Skeletal muscle satellite cell (primary cell): ENCODE measurements around the gene CARD18. TPM values are rescaled to one million over a fixed set of nuclear protein-coding genes. Genes with fewer than 3 reads are reported as not detected.

ENCODE experiments used
- H3K27me3 ChIP-seq: 2 replicates; pipeline ENCODE4 v1.7.0; 2013; ENCODE audit warnings: low read length; ENCODE audit not compliant: control insufficient read depth, insufficient read depth
- H3K36me3 ChIP-seq: 2 replicates; pipeline ENCODE4 v1.7.0; 2013; ENCODE audit warnings: mild to moderate bottlenecking, control low read depth, low read length; ENCODE audit not compliant: insufficient read depth
- H3K4me1 ChIP-seq: 2 replicates; pipeline ENCODE4 v1.7.0; 2013; ENCODE audit warnings: low read length; ENCODE audit not compliant: control insufficient read depth, insufficient read depth
- H3K4me2 ChIP-seq: 2 replicates; pipeline ENCODE4 v1.7.0; 2013; ENCODE audit warnings: mild to moderate bottlenecking, low read length
- H3K4me3 ChIP-seq: 2 replicates; pipeline ENCODE4 v1.7.0; 2013; ENCODE audit warnings: low read length
- H3K9ac ChIP-seq: 2 replicates; pipeline ENCODE4 v1.7.0; 2013; ENCODE audit warnings: mild to moderate bottlenecking, low read depth, low read length, moderate library complexity
- H3K9me3 ChIP-seq: replicated peaks from 2 replicates; pipeline ENCODE4 v1.7.0; 2013; ENCODE audit warnings: mild to moderate bottlenecking, control low read depth, low read length
- total RNA-seq: library from RNA; depleted of rRNA; stranded (reverse); fragments of >200 nt; gene quantifications from 2 replicates; pipeline ENCODE4 v1.2.3, GENCODE V29; 2012; rRNA removed

CARD18 gene, protein sequence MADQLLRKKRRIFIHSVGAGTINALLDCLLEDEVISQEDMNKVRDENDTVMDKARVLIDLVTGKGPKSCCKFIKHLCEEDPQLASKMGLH
- not detected in 2 replicates for total RNA-seq

DNA sequence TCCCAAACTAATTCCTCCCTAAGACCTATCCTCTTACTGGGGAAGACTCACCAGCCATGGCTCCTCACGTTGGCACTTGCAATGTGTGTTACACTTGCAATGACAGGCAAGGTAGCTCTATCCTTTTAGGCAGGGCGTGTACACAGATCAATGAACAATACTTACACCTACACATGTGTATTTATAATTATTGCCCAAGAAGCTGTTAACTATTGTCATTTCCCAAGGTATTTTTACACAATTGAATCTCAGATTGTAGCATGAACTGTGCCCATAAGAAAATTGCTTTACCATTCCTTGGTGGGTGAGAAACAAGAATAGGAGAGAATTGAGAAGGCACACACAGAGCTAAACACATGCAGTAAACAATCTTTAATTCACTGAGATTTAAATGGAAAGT, at the start of gene CARD18:
Gene CARD18, minus strand, starts transcription at position 101 of the 400 bp plus-strand sequence. Its CDS starts 43 bp downstream, at position 58.
- Histone ChIP-seq H3K27me3 (no peaks in the 10 kb centered on the region), H3K9ac (no peak within 1 kb of the TSS), H3K4me1 (no peaks in the 10 kb centered on the region), H3K9me3 (no peaks in the 10 kb centered on the region), H3K4me2 (no peak within 1 kb of the TSS), H3K36me3 (no peaks in the 10 kb centered on the region), H3K4me3 (no peak within 1 kb of the TSS)

DNA sequence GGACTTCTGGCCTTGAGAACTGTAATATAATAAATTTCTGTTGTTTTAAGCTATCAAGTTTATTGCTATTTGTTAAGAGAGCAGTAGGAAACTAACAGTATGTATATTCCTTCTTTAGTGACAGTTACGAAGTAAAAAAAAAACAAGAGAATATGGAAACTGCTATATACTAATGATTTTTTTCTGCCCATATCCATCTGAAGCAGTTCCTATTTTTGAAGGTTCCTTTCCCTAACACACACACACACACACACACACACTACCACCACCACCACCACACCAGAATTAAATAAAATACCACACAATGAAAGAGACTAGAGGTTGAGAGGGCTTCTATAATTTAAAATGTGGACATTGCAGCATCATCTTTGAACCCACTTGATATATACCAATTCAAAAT, 44.4 kb upstream of the CARD18 start:
- Histone ChIP-seq H3K4me2 (no peak overlapping the region), H3K4me1 (peaks cover 7% of the 10 kb centered on the region), H3K36me3 (no peaks in the 10 kb centered on the region), H3K9me3 (no peaks in the 10 kb centered on the region), H3K9ac (no peak overlapping the region), H3K4me3 (no peak overlapping the region), H3K27me3 (no peaks in the 10 kb centered on the region)

DNA sequence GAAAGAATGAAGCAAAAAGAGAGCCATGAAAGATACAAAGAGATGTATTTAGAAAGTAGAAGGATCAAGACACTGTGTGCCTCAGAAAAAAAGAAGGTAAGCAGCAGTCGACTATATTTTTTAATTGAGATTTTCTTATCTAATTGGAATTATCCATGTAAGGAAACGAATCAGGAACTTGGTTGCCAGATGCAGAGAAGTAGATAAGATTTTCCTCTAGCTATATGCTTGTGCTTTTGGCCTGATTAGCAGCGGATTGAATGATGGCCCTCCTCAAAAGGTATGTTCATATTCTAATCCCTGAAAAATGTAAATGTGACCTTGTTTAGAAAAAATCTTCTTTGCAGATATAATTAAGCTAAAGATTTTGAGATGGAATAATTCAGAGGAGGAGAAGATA, 43.9 kb upstream of the CARD18 start:
- Histone ChIP-seq H3K4me2 (no peak overlapping the region), H3K9ac (no peak overlapping the region), H3K27me3 (no peaks in the 10 kb centered on the region), H3K4me1 (peaks cover 7% of the 10 kb centered on the region), H3K4me3 (no peak overlapping the region), H3K36me3 (no peaks in the 10 kb centered on the region), H3K9me3 (no peaks in the 10 kb centered on the region)

DNA sequence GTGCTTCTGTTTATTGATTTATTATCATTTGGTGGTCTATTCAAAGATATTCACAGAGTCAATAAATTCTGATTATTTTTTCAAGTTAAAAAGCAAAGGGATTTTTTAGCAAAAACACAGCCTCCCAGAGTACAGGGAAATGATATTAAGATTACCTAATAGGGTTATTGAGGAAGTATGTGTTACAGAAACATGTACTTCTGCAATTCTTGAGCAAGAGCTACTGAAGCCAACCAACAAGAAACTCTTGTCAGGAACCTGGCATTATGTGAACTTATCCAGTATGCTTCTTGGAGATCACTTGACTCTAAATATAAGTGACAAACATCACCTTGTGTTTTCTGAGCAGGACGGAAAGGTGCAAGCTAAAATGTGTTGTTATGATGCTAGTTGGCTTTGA, 42.0 kb upstream of the CARD18 start:
- Histone ChIP-seq H3K27me3 (no peaks in the 10 kb centered on the region), H3K4me1 (peaks cover 10% of the 10 kb centered on the region), H3K9ac (no peak overlapping the region), H3K4me2 (no peak overlapping the region), H3K4me3 (no peak overlapping the region), H3K36me3 (no peaks in the 10 kb centered on the region), H3K9me3 (no peaks in the 10 kb centered on the region)

DNA sequence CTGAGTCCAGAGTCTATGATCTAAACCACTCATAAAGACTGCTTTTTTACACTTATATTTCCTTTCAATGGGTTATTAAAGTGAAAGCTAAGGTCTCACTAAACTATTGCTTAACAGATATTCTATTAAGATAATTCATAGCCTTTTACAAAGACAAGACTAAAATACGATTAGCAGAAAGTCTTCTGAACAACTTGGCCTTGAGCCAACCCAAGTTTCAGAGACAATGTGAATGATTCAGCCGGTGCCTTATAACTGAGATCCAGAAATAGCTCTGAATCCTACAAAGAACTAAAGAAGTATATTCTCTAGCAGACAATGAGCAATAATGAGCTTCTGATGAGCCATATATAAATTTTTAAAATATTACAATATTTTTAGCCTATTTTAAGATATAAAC, 41.5 kb upstream of the CARD18 start:
- no peaks in the 10 kb centered on the region for H3K9me3 ChIP-seq
- no peaks in the 10 kb centered on the region for H3K36me3 ChIP-seq
- no peaks in the 10 kb centered on the region for H3K27me3 ChIP-seq
- no peak overlapping the region for H3K9ac ChIP-seq
- H3K4me3 ChIP-seq: no peak overlapping the region
- H3K4me1 ChIP-seq: peaks cover 10% of the 10 kb centered on the region
- H3K4me2 ChIP-seq: no peak overlapping the region

DNA sequence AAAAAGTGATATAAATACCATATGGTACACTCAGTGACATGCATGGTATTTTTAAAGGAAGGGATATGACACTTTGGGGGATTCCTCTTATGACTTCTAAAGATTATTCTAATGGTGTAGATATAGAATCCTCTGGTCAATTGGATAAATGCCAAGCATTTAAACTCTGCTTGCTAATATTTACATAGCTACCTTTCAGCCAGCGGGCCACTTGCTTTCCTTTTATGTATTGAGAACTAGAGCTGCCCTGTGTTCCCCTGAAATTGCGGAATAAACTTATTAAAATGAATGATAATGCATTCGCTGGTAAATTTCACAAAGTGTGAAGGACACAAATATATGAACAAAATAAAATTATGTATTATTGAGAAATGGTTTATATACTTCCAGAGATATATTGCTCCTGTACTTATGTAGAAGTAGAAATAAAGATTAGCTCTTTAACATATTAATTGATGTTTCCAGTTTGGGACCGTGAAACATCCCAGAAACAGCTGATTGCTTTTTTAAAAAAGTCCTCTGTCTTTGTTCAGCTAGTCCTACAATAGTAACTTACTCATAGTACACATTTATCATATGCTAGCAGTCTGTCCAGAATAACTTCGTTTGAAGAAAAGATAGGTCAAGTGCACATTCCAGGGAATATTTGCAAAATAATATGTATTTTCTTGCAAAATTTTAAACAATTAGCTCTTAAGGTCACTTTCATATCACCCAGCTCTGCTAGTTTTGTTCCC, 40.1 kb upstream of the CARD18 start:
- no peaks in the 10 kb centered on the region for H3K9me3 ChIP-seq
- H3K4me1 ChIP-seq: peaks cover 10% of the 10 kb centered on the region
- no peak overlapping the region for H3K9ac ChIP-seq
- no peak overlapping the region for H3K4me2 ChIP-seq
- H3K4me3 ChIP-seq: no peak overlapping the region
- no peaks in the 10 kb centered on the region for H3K27me3 ChIP-seq
- H3K36me3 ChIP-seq: no peaks in the 10 kb centered on the region

DNA sequence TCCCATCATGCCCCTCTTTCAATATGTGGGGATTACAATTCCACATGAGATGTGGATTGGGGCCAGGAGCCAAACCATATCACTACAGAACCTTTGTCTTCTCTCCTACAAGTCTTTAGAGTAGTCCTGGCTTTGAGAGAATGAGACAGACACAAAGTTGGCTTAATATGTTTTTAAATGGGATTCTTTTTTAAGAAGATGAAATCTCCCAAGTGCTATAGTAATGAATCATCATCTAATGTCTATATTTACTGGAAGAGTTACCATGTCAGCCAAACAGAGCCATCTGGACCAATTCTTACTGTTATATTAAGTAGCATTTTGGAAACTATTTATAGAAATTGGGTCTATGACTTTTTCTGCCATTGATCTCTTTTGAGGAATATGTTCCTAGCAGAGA, 38.1 kb upstream of the CARD18 start:
- Histone ChIP-seq H3K9me3 (no peaks in the 10 kb centered on the region), H3K27me3 (no peaks in the 10 kb centered on the region), H3K4me1 (peaks cover 10% of the 10 kb centered on the region), H3K9ac (no peak overlapping the region), H3K36me3 (no peaks in the 10 kb centered on the region), H3K4me2 (no peak overlapping the region), H3K4me3 (no peak overlapping the region)

DNA sequence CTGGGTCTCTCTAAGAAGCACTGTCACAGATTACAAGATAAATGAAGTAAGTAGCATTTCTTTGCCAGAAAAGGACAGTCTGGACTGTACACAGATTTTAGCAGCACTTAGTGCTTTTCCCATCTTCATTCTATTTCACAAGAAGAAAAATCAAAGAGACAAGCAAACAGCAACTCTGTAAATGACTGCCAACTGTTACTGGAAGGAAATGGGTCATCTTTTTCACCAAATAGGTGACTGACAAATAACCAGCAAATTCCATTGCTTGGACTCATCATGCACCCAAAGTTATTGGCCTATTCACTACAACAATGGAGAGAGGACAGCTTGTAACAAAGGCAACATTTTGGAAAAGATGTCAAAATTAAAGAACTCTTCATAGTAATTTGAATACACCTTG, 28.9 kb upstream of the CARD18 start:
- Histone ChIP-seq H3K4me1 (peaks cover 4% of the 10 kb centered on the region), H3K36me3 (no peaks in the 10 kb centered on the region), H3K9ac (no peak overlapping the region), H3K27me3 (no peaks in the 10 kb centered on the region), H3K4me3 (no peak overlapping the region), H3K9me3 (no peaks in the 10 kb centered on the region), H3K4me2 (no peak overlapping the region)

DNA sequence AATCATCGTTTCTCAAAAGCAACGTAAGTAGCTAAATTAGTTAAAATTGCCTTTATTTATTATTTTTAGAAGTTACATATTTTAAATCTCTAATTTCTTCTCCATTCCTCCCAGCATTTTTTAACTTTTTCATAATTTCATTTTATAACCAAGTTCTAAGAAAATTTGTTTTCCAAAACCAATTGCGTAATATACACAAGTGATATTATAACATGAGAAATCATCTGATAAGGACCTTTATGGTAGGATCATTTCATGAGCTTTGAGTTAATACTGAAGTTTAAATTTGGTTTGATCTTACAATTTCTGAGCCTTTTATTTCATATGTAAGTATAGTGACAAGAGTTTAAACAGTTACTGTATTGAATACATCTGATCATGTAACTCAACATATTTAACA, 27.7 kb upstream of the CARD18 start:
- no peak overlapping the region for H3K9ac ChIP-seq
- H3K36me3 ChIP-seq: no peaks in the 10 kb centered on the region
- H3K9me3 ChIP-seq: no peaks in the 10 kb centered on the region
- no peak overlapping the region for H3K4me3 ChIP-seq
- peaks cover 4% of the 10 kb centered on the region for H3K4me1 ChIP-seq
- H3K27me3 ChIP-seq: no peaks in the 10 kb centered on the region
- H3K4me2 ChIP-seq: no peak overlapping the region

DNA sequence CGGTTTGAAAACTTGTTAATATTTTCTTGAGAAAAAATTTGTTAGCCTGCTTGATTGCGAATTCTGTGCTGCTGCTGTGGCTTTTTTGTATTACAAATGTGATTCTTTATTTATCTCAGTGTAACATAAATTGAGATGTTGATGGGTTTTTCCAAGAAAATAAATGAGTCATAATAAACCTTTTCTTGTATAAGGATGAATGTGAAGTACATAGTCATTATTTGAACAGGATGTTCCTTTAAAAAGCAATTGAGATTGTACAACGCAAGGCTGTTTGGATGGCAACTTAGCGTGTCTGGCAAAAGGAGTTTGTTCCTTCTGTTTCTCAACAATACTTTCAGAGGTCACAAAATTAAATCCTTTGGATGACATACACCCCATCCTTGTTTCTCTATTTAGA, 24.6 kb upstream of the CARD18 start:
- Histone ChIP-seq H3K4me3 (no peak overlapping the region), H3K9ac (no peak overlapping the region), H3K4me1 (peaks cover 4% of the 10 kb centered on the region), H3K36me3 (no peaks in the 10 kb centered on the region), H3K4me2 (no peak overlapping the region), H3K27me3 (no peaks in the 10 kb centered on the region), H3K9me3 (no peaks in the 10 kb centered on the region)

DNA sequence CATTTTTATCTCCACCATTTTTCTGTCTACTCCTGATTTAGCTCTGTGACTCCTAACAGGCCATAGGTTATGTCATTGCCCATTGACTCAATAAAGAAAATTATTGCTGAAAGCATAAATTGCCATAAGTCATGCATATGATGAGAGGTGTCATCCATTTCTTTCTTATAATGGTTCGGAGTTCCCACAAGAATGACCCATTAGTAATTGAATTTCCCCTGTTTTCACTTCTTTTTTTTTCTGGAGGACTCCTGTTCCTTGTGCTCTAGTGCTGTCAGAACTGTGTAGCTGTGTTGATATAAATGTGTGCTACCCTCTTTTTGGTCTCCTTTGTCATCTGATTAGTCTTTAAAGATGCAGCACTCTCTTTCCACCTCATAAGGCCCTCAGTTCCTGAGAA, 22.9 kb upstream of the CARD18 start:
- Histone ChIP-seq H3K4me3 (no peak overlapping the region), H3K9ac (no peak overlapping the region), H3K36me3 (no peaks in the 10 kb centered on the region), H3K4me2 (no peak overlapping the region), H3K27me3 (no peaks in the 10 kb centered on the region), H3K9me3 (no peaks in the 10 kb centered on the region), H3K4me1 (no peaks in the 10 kb centered on the region)

DNA sequence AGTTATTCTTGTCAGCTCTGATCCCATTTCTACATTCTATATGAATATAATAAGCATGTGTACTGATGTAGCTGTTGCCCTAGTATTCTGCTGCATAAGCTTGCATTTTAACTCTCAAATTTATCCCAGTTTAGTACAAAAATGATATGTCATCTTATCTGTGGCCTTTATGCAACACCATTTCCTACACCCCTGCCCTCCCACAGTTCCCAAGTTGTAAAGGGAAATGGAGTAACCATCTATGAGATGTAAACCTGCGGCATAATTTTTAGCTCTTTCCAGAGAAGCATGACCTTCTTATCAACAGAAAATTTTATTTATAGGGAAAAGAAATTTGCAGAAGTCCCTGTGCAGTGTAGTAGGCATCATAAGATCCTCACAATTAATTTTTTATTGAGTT, 18.9 kb upstream of the CARD18 start:
- H3K4me3 ChIP-seq: no peak overlapping the region
- no peak overlapping the region for H3K4me2 ChIP-seq
- H3K36me3 ChIP-seq: no peaks in the 10 kb centered on the region
- H3K27me3 ChIP-seq: no peaks in the 10 kb centered on the region
- H3K9ac ChIP-seq: no peak overlapping the region
- no peaks in the 10 kb centered on the region for H3K9me3 ChIP-seq
- no peaks in the 10 kb centered on the region for H3K4me1 ChIP-seq
